Gastroesophageal sphincter (tissue), 4 donors: Measurements from ENCODE around the gene EPC1. TPM values are rescaled to one million over a fixed set of nuclear protein-coding genes. Genes with fewer than 3 reads are reported as not detected.
"Not testable (repeated sequence)": the region's sequence is repeated elsewhere in the genome, so short reads cannot be mapped to it uniquely, and the experiment has no call there.

Experiments used
- ATAC-seq: fragments of 150-250 bp; one replicate; pipeline ENCODE4 v1.9.1; 2016; ENCODE audit warnings: mild to moderate bottlenecking, moderate library complexity
- H3K27ac ChIP-seq, 4 donors: fragments of 200-600 bp; sonication (generic) in 3 of 4; 1 replicate in 3 of 4; 2 replicates in 1 of 4; pipeline ENCODE4 v1.5.1; 2016 to 2019
- H3K27me3 ChIP-seq: fragments of 200-600 bp; sonication (generic); one replicate; pipeline ENCODE4 v1.5.1; 2019
- H3K36me3 ChIP-seq, 2 donors: fragments of 200-600 bp; sonication (generic); one replicate each; pipeline ENCODE4 v1.5.1; 2019; ENCODE audit warnings: control low read depth in 1 of 2
- H3K4me1 ChIP-seq, 3 donors: fragments of 200-600 bp; sonication (generic); 1 replicate in 2 of 3; 2 replicates in 1 of 3; pipeline ENCODE4 v1.5.1; 2016 to 2019; ENCODE audit warnings: control low read depth in 2 of 3
- H3K4me3 ChIP-seq, 2 donors: fragments of 200-600 bp; sonication (generic); one replicate each; pipeline ENCODE4 v1.5.1; 2019; ENCODE audit warnings: mild to moderate bottlenecking in 1 of 2, moderate library complexity in 1 of 2
- H3K9me3 ChIP-seq, 3 donors: fragments of 200-600 bp; sonication (generic); one replicate each; pipeline ENCODE4 v1.5.1; 2017 to 2019; ENCODE audit warnings: control low read depth in 2 of 3
- EP300 ChIP-seq: sonication (generic); formaldehyde crosslinking; IDR thresholded peaks from one replicate; pipeline ENCODE4 v1.6.1; 2017; ENCODE audit warnings: antibody characterized with exemption, mild to moderate bottlenecking
- POLR2A ChIP-seq, 2 donors: fragments of 450-650 bp; IDR thresholded peaks; one replicate each; pipeline ENCODE4 v1.6.1; 2017; ENCODE audit warnings: antibody characterized with exemption in 2 of 2, mild to moderate bottlenecking in 2 of 2, moderate library complexity in 1 of 2
- POLR2AphosphoS5 ChIP-seq: sonication (generic); formaldehyde crosslinking; IDR thresholded peaks from one replicate; pipeline ENCODE4 v1.6.1; 2017; ENCODE audit warnings: antibody characterized with exemption
- WGBS, 2 donors: methylation state at CpG; one replicate each; pipeline ENCODE4 v1.1.5; 2018; ENCODE audit warnings: low coverage in 1 of 2; 5-methylcytosine and 5-hydroxymethylcytosine counted together
- total RNA-seq, 4 donors: library from RNA; depleted of rRNA; stranded (reverse); fragments of >200 nt; gene quantifications; one replicate each; pipeline ENCODE4 v1.1.0, GENCODE V29; 2016
- TF ChIP-seq, protein P1 (sequence below), 4 experiments: fragments of 200-600 bp in 2 of 4; fragments of 450-650 bp in 2 of 4; sonication (generic) in 1 of 4; IDR thresholded peaks; one replicate each; pipeline ENCODE4 v1.5.1; 2017 to 2019; ENCODE audit warnings: antibody characterized with exemption in 4 of 4, mild to moderate bottlenecking in 2 of 4, moderate library complexity in 2 of 4

Gene EPC1
- total RNA-seq, 4 donors from 2014 or later = 24.1 to 61.3 (median 32.3) TPM

DNA sequence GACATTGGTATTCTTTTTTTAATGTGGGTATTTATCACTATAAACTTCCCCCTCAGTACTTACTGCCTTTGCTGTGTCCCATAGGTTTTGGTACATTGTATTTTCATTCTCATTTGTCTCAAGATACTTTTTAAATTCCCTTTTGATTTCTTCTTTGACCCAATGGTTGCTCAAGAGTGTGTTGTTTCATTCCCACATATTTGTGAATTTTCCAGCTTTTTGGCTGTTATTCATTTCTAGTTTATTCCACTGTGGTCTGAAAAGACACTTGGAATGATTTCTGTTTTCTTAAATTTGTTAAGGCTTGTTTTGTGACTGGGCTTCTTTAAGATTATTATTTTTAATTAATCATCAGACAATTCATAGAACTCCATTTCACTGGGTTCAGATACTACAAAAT is 105.0 kb downstream of the EPC1 start:
- TF ChIP-seq POLR2A (IDR thresholded peaks at IDR 0.05) (no peak), EP300 (no peak), POLR2AphosphoS5 (no peak)
- TF ChIP-seq, protein P1, sequence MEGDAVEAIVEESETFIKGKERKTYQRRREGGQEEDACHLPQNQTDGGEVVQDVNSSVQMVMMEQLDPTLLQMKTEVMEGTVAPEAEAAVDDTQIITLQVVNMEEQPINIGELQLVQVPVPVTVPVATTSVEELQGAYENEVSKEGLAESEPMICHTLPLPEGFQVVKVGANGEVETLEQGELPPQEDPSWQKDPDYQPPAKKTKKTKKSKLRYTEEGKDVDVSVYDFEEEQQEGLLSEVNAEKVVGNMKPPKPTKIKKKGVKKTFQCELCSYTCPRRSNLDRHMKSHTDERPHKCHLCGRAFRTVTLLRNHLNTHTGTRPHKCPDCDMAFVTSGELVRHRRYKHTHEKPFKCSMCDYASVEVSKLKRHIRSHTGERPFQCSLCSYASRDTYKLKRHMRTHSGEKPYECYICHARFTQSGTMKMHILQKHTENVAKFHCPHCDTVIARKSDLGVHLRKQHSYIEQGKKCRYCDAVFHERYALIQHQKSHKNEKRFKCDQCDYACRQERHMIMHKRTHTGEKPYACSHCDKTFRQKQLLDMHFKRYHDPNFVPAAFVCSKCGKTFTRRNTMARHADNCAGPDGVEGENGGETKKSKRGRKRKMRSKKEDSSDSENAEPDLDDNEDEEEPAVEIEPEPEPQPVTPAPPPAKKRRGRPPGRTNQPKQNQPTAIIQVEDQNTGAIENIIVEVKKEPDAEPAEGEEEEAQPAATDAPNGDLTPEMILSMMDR (IDR thresholded peaks at IDR 0.05) = no peak
- Histone ChIP-seq H3K9me3 (no peaks in the 10 kb centered on the region), H3K27me3 (no peaks in the 10 kb centered on the region), H3K36me3 (no peaks in the 10 kb centered on the region), H3K4me1 (no peaks in the 10 kb centered on the region), H3K4me3 (no peak overlapping the region), H3K27ac (no peak overlapping the region)
- ATAC-seq = no peak

DNA sequence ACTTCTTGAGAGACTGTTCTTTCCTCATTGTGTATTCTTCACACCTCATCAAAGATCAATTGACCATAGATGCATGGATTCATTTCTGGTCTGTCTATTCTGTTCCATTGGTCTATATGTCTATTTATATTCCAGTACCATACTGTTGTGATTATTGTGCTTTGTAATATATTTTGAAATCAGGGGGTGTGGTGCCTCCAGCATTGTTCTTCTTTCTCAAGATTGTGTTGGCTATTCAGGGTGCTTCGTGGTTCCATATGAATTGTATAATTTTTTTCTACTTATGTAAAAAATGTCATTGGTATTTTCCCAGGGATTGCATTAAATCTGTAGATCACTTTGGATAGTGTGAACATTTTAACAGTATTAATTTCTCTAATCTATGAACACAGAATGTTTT is 106.5 kb downstream of the EPC1 start:
- no peaks in the 10 kb centered on the region for H3K4me1 ChIP-seq
- no peaks in the 10 kb centered on the region for H3K27me3 ChIP-seq
- 78 to 85% methylated on average over 1 of the region's 1 CpG for WGBS, 2 donors
- ATAC-seq = no peak
- no peaks in the 10 kb centered on the region for H3K36me3 ChIP-seq
- TF ChIP-seq, protein P1 (IDR thresholded peaks at IDR 0.05) = no peak
- no peak overlapping the region for H3K27ac ChIP-seq
- no peaks in the 10 kb centered on the region for H3K9me3 ChIP-seq
- H3K4me3 ChIP-seq = no peak overlapping the region

DNA sequence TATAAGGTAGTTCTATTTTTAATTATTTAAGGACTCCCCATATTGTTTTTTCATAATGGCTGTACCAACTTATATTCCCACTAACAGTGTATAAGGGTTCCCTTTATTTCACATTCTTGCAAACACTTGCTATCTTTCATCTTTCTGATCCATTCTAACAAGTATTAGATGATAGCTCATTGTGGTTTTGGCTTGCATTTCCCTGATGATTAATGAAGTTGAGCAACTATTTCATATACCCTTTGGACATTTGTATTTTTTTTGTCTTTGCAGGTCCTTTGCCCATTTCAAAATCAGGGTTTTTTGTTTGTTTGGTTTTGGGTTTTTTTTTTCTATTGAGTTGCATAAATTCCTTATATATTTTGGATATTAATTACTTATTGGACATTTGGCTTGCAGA is 107.2 kb downstream of the EPC1 start:
- TF ChIP-seq EP300 (no peak), POLR2AphosphoS5 (no peak), POLR2A (IDR thresholded peaks at IDR 0.05) (no peak)
- TF ChIP-seq, protein P1 (IDR thresholded peaks at IDR 0.05) = no peak
- Histone ChIP-seq H3K4me3 (no peak overlapping the region), H3K27ac (no peak overlapping the region), H3K9me3 (no peaks in the 10 kb centered on the region), H3K4me1 (no peaks in the 10 kb centered on the region), H3K27me3 (no peaks in the 10 kb centered on the region), H3K36me3 (no peaks in the 10 kb centered on the region)
- no peak for ATAC-seq

DNA sequence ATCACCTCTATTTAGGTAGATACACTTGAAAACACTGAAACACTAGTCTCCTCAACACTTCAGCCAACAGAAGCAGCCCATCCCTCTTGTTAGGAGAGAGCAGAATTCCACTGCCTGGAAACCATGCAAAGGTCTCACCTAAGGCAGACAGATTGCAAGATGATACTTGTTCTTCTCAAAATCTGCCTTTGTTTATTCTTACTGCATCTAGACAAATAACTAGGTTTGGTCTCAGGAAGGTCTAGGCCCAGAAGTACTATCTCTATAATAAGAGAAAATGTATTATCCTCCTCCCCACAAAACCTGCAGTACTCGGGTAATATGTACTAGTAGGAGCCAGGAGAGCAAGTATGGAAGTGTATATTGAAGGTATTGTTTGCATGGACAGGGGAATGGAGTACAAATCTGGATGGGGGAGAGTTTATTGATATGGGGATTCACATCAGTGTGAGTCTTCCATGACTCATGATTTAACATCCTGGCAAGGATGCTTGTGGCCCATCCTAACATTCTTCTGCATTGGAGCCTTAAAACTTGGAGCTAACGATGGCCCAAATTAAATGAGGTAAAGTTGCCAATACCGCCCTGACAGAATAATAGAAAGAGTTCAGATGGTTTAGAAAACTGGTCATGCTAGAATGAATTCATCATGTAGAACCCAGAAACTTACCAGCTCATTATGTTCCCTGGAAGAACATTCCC is 109.2 kb downstream of the EPC1 start:
- no peak overlapping the region for H3K4me3 ChIP-seq
- 81 to 100% methylated on average over 2 to 3 of the region's 3 CpGs for WGBS, 2 donors
- ATAC-seq = no peak
- no peaks in the 10 kb centered on the region for H3K27me3 ChIP-seq
- no peak for TF ChIP-seq POLR2AphosphoS5
- TF ChIP-seq, protein P1 (IDR thresholded peaks at IDR 0.05) = no peak
- no peak for TF ChIP-seq EP300
- TF ChIP-seq POLR2A (IDR thresholded peaks at IDR 0.05) = no peak
- no peaks in the 10 kb centered on the region for H3K36me3 ChIP-seq
- H3K4me1 ChIP-seq = no peaks in the 10 kb centered on the region
- no peak overlapping the region for H3K27ac ChIP-seq
- no peaks in the 10 kb centered on the region for H3K9me3 ChIP-seq

DNA sequence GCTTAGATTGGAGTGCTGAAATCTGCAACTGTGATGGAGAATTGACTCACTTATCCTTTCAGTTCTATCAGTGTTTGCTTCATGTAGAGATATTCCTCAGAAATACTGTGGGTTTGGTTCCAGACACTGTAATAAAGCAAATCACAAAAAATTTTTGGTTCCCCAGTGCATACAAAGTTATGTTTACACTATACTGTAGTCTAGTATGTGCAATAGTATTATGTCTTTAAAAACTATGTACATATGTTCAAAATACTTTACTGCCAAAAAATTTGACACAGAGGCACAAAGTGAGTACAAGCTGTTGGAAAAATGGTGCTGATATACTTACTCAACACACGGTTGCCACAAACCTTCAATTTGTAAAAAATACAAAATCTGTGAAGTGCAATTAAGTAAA is 112.5 kb downstream of the EPC1 start:
- Histone ChIP-seq H3K9me3 (no peaks in the 10 kb centered on the region), H3K4me1 (no peaks in the 10 kb centered on the region), H3K27me3 (no peaks in the 10 kb centered on the region), H3K27ac (no peak overlapping the region), H3K36me3 (no peaks in the 10 kb centered on the region), H3K4me3 (no peak overlapping the region)
- ATAC-seq = no peak
- WGBS, 2 donors = 58 to 65% methylated on average over 1 of the region's 1 CpG
- TF ChIP-seq POLR2AphosphoS5 = no peak
- no peak for TF ChIP-seq EP300
- no peak for TF ChIP-seq POLR2A (IDR thresholded peaks at IDR 0.05)
- TF ChIP-seq, protein P1 (IDR thresholded peaks at IDR 0.05) = no peak

DNA sequence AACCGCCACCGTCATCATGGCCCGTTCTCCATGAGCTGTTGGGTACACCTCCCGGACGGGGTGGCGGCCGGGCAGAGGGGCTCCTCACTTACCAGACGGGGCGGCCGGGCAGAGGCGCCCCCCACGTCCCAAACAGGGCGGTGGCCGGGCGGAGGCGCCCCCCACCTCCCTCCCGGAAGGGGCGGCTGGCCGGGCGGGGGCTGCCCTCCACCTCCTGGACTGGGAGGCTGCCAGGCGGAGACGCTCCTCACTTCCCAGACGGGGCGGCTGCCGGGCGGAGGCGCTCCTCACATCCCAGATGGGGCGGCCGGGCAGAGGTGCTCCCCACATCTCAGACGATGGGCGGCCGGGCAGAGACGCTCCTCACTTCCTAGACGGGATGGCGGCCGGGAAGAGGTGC is 113.6 kb downstream of the EPC1 start:
- H3K36me3 ChIP-seq, ATAC-seq, H3K27me3 ChIP-seq, H3K4me1 ChIP-seq, H3K4me3 ChIP-seq, H3K9me3 ChIP-seq, H3K27ac ChIP-seq: not testable (repeated sequence)
- WGBS, 2 donors = no CpG with 5 or more reads among the region's 36 CpGs
